Spleen (tissue), 7 donors: Measurements from ENCODE around the gene CXCR6.

ENCODE experiments used
- CTCF ChIP-seq, 11 experiments: fragments of 200-600 bp in 7 of 11; fragments of 450-650 bp in 4 of 11; sonication (generic) in 4 of 11; IDR thresholded peaks in 8 of 11; conservative IDR thresholded peaks in 3 of 11; 1 replicate in 7 of 11; 2 replicates in 4 of 11; pipeline versions ENCODE4 v1.4.0 to v1.8.0; 2016 to 2021; ENCODE audit warnings: antibody characterized with exemption in 11 of 11, inconsistent platforms in 4 of 11, mild to moderate bottlenecking in 1 of 11
- POLR2A ChIP-seq, 3 donors: fragments of 450-650 bp; IDR thresholded peaks; one replicate each; pipeline ENCODE4 v1.5.1; 2017; ENCODE audit warnings: antibody characterized with exemption in 3 of 3, mild to moderate bottlenecking in 1 of 3
- POLR2AphosphoS5 ChIP-seq, 3 donors: sonication (generic); formaldehyde crosslinking; IDR thresholded peaks; one replicate each; pipeline ENCODE4 v1.5.1; 2017; ENCODE audit warnings: antibody characterized with exemption in 3 of 3
- donor health status: DM: no; HTN: no; CAD: no; lungs with moderate emphysema.
- donor health status: DM: no; HTN: no; CAD: no.
- donor health status: DM: no; HTN: no; CAD: no.

DNA sequence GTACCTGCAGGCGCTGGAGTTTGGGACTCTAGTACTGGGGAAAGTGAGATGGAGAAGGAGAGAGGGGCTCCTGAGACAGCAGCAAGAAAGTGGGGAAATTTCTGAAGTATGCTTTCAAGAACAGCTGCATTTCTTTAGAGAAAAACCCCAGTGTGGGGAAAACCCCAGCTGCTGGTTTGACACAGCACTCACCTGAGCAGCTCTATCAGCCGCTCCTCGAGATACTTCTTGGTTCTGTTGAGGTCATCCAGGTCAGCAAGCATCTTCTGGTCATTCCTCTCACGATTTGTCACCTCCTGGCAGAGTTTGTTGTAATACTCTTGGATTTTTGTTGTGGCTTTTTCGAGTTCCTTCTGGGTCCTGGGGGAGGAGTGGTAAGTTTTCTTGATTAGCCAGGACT is 18.8 kb downstream of the CXCR6 start:
- no peak for TF ChIP-seq CTCF (IDR thresholded peaks at IDR 0.05 in 8 of 11, conservative IDR thresholded peaks at IDR 0.05 in 3 of 11)
- TF ChIP-seq POLR2A (IDR thresholded peaks at IDR 0.05) = no peak
- no peak for TF ChIP-seq POLR2AphosphoS5 (IDR thresholded peaks at IDR 0.05)
